Activated T-cell treated with anti-CD3 and anti-CD28 coated beads for 1 hour (primary cell): ENCODE measurements around the gene GTF3C1.
A peak's percentile ranks its signal among the peaks of the same experiment; 100 is the strongest.
"Not testable (repeated sequence)": the region's sequence is repeated elsewhere in the genome, so short reads cannot be mapped to it uniquely, and the experiment has no call there.

Experiments
- DNase-seq: peaks from one replicate; pipeline ENCODE4 v3.0.0-alpha.2; 2020; ENCODE audit warnings: low read depth

Gene GTF3C1, protein sequence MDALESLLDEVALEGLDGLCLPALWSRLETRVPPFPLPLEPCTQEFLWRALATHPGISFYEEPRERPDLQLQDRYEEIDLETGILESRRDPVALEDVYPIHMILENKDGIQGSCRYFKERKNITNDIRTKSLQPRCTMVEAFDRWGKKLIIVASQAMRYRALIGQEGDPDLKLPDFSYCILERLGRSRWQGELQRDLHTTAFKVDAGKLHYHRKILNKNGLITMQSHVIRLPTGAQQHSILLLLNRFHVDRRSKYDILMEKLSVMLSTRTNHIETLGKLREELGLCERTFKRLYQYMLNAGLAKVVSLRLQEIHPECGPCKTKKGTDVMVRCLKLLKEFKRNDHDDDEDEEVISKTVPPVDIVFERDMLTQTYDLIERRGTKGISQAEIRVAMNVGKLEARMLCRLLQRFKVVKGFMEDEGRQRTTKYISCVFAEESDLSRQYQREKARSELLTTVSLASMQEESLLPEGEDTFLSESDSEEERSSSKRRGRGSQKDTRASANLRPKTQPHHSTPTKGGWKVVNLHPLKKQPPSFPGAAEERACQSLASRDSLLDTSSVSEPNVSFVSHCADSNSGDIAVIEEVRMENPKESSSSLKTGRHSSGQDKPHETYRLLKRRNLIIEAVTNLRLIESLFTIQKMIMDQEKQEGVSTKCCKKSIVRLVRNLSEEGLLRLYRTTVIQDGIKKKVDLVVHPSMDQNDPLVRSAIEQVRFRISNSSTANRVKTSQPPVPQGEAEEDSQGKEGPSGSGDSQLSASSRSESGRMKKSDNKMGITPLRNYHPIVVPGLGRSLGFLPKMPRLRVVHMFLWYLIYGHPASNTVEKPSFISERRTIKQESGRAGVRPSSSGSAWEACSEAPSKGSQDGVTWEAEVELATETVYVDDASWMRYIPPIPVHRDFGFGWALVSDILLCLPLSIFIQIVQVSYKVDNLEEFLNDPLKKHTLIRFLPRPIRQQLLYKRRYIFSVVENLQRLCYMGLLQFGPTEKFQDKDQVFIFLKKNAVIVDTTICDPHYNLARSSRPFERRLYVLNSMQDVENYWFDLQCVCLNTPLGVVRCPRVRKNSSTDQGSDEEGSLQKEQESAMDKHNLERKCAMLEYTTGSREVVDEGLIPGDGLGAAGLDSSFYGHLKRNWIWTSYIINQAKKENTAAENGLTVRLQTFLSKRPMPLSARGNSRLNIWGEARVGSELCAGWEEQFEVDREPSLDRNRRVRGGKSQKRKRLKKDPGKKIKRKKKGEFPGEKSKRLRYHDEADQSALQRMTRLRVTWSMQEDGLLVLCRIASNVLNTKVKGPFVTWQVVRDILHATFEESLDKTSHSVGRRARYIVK (N-terminal part only)

DNA sequence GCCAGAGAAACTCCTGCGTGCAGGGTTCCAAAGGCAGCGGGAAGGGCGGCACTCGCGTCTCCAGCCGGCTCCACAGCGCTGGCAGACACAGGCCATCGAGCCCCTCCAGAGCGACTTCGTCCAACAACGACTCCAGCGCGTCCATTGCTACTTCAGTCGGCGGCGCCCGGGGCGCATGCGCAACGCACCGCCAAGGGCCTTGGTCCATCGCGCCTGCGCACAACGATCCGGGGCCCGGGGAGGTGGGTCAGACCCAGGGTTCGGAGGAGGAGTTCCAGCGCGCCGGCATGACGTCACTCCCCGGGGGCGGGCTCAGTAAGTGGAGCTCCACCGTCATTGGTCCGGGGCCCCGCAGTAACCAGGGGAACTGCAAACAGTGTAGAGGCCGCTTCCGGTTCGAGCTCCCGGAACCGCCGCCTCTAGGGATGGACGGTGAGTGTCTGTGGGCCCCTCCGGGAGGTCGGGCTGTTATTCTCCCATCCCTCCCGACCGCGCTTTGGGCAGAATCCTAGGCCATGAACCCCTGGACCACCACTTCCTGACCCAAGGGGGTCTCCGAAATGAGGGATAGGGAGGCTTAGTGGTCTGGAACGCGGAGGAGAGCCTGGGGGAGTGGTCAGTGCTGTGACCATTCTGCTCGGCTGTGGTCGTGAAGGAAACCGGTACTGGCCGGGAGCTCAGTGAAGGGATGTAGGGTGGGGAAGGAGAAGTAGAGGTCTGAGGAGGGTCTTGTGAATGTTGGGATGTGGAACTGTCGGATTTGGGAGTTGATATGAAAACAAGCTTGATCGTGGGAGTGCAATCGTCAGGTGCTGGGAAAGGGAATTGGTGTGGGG lies at the start of gene GTF3C1, which contains the start of gene KATNIP:
TSS of gene GTF3C1 (minus strand) at position 168 of the 836 bp plus-strand sequence. CDS start at position 145, 23 bp downstream.
TSS of gene KATNIP (plus strand) at position 399 of the 836 bp plus-strand sequence. CDS start at position 426, 27 bp downstream.
- DNase-seq, result peak; percentile 100

DNA sequence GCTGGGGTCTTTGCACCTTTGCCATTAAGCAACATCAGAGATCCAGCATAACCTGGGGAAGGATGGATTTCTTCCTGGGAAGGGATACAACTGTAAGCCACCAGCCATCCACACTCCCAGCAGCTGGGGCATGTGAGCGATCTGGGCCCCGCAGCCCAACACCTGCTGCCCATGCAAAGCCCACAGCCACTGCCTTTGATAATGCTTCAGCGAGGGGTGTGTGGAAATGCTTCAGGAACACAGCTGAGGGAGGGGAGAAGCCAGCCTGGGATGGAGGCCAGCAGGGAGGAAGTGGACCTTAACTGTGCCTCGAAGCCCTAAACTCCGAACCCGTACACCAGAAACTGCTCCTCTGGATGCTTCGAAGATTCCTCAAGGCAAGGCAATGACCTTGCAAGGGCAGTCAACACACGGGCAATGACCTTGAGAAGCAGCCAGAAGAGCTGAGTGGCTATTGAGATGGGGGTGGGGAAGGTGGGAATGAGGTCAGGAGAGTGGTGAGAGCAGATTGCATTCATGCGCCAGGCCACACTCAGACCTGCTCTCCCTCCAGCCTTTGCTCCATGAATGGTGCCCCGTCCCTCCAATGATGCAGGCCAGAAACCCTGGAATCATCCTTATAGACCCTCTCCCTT lies 49.3 kb upstream of the GTF3C1 start:
- no peak for DNase-seq

DNA sequence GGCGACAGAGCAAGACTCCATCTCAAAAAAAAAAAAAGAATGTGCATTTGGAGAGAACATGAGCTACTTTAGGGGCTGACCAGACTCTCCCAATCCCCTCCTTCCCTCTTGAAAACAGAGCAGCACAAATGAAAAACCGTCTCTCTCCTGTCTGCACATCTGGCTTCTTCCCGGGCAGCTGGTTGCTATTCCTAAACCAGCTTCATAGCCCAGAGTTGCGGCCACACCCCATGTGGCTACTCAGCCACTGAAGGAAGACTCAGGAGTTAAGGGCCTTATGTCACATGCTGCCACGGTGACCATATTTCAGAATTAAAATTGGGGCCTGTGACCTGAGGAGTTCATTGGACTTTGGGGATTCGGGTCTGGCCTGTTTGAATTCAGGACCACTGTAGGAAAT lies 48.5 kb upstream of the GTF3C1 start:
- DNase-seq, result no peak

DNA sequence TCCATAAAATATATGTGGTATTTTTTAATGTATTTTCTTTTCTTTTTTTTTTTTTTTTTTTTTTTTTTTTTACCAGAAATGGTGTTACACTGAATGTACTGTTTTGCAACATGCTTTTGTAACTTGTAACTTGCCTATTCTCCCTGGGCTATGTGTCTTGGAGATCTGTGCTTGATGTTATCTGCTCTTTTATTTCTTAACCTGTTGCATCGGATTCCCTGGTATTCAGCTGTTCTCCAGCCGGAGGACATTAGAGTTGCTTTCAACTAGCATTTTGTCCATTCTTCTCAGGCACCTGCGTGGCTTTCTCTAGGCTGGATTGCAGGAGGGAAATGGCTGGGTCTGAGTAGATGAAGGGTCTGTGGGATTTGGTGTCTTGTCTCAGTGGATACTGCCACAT lies 47.6 kb upstream of the GTF3C1 start:
- no peak for DNase-seq

DNA sequence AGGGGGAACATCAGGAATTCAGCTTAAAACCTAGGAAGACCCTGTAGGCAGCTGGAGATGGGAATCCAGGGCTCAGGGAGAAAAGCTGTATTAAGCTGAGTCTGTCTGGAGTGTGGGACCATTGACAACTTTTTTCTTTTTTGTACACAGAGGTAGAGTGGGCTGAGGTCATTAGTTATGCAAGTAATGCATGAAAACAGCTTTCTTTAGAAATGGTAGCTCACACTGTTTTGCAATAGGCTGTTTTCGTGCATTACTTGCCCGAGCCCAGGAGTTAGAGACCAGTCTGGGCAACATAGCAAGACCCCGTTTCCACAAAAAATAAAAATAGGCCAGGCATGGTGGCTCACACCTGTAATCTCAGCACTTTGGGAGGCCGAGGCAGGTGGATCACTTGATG lies 46.7 kb upstream of the GTF3C1 start:
- no peak for DNase-seq

DNA sequence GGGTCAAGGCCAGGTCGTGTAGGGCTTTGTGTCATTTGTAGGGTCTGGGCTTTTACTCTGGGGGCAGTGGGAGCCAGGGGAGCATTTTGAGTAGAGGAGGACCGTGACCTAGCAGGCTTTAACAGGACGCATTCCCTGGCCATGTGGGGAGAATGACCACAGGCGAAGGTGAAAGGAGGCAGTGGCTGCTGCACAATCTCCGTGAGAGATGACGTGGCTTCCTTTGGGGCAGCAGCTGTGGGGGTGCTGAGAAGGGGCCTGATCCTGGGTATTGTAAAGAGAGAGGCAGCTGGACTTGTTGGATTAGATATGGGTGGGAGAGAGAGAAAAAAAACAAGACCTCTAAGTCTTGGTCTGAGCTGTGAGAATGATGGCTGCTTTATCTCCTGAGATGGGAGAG lies 46.3 kb upstream of the GTF3C1 start:
- DNase-seq, result no peak

DNA sequence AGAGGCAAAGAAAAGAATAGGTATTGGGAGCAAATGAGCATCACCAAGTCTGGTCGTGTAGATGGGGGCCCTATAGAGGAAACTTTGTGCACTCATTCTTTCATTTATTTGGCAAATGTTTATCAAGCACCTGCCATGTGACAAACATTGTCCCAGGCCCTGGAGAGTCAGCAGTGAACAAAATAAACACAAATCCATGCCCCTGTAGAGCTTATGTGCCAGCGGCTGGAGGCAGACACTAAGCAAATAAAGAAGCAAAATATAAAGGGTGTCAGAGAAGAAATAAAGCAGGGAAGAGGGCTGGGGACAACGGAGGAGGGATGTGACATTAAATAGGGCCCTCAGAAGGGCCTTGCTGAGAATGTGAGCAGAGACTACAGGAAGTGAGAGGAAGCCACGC lies 45.8 kb upstream of the GTF3C1 start:
- DNase-seq, result no peak

DNA sequence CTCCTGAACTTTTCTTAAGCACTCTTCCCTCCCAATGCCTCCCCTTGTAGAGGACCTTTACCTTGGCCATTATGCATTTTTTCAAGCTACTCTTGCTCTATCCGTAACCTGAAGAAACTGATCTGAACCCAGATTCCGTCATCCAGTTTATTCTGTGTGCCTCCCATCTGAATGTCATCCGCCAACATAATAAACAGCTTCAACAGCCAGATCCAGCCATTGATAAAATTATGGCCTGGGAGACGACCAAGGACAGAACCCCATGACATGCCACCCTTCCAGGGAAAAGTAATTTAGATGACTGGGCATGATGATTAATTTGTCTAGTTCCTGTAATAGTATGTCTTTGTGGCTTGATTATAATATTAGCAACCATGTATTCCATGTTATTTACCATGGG lies 42.1 kb upstream of the GTF3C1 start:
- no peak for DNase-seq

DNA sequence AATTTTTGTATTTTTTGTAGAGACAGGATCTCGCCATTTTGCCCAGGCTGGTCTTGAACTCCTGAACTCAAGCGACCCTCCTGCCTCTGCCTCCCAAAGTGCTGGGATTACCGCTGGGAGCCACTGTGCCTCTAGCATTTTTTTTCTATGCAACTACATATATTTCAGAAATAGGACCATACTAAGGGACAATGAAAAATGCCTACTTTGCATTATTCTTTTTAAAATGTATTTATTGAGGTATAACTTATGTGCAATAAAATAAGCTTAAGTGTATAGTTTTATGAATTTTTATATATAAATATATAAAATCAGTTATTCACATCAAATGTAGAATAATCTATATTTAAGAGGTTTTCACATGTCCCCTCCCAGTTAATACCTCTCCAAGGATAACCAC lies 38.3 kb upstream of the GTF3C1 start:
- no peak for DNase-seq

DNA sequence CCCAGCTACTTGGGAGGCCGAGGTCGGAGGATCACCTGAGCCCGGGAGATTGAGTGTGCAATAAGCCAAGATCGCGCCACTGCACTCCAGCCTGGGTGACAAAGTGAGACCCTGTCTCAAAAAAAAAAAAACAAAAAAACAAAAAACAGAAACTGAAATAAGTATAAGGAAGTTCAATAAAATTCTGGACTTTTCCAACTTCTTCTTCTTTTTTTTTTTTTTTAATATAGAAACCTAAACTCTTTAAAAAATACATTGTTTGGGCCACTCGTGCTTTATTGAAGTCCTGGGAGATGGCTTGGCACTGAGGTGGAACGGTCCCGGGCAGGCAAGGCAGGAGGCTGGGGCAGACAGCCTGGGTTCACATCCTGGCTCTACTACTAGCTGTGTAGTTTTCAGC lies 37.0 kb upstream of the GTF3C1 start:
- DNase-seq, result no peak

DNA sequence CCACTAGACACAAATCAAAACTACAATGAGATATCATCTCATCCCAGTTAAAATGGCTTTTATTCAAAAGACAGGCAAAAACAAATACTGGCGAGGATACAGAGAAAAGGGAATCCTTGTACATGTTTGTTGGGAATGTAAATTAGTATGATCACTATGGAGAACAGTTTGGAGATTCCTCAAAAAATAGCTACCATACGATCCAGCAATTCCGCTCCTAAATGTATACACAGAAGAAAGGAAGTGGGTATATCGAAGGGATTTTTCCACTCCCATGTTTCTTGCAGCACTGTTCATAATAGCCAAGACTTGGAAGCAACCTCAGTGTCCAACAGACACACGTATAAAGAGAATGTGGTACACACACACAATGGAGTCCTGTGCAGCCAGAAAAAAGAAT lies 35.5 kb upstream of the GTF3C1 start:
- DNase-seq, result no peak

DNA sequence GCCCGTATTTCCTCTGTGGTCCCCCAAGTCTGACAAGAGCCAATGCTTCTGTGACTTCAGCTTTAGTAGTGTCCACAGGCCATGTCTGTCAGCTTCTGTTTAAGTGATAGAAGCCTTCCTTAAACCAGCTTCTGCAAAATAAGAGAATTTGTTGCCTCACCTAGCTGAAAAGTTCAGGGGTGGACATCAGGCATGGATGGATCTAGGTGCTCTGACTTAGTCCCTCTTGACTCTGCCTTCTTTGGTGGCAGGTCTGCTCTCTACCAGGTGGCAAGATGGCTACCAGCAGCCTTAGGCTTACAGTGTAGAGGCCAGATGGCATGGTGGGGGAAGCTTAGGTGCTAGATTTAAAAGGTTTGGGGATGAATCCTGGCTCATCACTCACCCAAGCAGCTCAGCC lies 33.9 kb upstream of the GTF3C1 start:
- DNase-seq, result no peak

DNA sequence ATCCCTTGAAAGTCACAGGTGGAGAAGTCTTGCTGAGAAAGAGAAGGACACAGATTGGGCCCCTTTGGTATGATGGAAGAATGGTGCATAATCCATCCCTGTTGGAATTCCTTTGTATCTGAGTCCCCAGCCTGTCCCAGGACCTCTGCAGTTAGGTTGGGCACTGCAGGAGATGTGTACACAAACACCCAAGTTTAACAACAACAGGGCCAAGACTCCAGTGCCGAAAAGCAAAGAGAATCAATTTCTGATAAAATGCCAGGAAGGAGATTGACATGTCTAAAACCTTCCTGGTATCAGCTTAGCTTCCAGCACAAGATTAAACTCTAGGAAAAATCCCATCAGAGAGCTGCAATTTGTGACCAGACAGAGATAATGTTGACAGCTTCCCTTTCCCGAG lies 33.2 kb upstream of the GTF3C1 start:
- DNase-seq, result no peak

DNA sequence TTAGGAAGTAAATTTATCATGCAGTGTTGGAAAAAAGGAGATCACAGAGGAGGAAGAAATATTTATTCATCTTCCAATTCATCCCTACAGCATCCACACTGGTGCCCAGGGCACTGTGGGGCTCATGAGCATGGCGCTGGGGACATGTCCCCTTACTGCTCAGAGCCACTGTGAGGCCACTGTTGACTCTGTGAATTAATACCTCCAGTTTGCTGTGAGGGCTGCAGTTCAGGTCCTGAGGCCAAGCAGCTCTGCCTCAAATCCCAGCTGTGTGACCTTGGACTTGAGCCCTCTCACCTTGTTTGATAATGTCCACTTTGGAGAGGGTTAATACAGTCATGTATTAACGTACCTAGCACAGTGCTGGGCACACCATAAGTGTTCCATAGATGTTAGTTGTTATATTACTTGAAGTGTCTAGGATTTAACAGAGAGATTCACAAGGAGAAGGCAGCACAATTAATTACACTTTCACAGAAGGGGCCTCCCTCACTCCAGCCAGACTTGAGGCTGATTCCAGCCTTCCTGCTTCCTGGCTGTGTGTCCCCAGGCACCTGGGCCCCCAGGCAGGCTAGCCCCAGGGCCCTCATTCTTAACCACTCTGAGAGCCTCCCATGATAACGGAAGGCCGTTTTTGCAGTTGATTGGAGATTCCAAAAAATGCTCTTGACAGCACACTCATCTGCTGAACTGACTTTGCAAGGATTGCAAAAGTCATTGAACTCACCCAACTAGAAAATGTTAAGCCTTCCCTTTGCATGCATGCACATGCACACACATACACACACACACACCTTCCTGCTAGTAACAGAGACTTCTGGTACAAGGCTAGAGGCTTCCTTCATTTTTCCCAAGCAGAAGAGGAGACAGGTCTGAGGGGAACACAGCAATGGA lies 29.6 kb upstream of the GTF3C1 start:
- no peak for DNase-seq

DNA sequence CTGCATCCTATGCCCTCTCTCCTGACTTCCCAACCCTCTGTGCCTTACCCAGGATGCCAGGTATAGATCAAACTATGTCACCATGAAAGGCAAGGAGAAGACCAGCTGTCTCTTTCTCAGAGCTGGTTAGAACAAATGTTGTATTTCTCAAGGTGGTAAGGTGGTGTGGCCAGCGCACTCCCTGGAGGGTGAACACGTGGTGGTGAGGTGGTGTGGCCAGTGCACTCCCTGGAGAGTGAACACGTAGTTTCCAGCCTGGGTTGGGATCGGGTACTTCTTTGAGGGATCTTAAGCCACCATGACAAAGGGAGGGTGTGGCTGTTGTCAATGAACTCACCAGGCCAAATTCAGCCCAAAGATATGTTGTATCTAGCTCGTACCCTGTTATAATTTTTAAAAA lies 27.0 kb upstream of the GTF3C1 start:
- DNase-seq, result no peak

DNA sequence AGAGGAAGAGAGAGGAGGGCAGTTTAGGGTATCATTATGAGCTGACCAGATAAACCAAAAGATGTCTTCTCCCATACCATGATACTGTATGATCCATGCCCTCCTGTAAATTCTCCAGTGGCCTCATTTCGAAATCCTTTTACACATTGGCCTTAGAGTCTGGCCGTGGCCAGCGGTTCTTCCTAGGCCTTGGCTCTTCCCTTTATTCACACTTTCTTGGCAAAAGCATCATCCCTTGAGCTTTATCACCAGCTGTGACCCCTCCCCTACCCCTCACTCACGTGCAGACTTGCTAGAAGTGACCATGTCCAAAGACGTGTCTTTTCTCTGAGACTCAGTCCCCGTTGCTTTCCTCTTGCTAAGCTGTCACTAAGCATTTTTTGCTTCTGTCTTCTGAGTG lies 23.0 kb upstream of the GTF3C1 start:
- DNase-seq, result no peak

DNA sequence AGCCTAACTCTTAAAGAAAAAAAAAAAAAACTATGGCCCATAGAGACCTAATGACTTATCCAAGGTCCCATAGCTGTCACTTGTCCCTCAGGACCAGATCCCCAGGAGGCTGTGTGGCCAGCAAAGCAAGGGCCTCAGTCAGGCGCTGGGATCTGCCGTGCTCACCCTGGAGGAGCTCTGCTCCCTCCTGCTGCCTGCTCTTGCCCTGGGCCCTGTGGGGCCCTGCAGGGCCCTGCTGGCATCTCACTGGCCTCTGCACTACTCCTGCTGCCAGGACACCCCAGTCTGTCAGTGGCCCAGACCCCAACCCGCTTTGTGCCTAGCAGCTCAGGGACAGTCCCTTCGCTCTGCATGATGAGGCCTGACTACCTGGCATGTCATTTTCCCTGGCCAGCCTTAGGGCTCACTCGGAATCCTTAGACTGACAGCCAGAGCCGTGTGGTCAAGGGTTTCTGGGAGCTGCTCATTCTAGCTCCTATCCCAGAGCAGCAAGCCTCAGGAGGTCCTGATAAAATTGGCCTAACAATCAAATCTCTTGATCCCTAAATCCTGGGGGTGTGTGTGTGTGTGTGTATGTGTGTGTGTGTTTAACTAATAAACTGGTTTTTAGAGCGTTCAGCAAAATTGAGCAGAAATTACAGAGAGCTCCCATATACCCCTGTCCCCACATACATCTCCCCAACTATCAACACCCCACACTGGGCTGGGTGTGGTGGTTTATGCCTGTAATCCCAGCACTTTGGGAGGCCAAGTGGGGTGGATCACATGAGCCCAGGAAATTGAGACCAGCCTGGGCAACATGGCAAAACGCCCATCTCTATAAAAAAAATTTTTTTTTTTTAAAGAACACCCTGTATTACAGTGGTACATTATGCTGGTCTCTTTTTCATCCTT lies 22.0 kb upstream of the GTF3C1 start:
- DNase-seq, result no peak

DNA sequence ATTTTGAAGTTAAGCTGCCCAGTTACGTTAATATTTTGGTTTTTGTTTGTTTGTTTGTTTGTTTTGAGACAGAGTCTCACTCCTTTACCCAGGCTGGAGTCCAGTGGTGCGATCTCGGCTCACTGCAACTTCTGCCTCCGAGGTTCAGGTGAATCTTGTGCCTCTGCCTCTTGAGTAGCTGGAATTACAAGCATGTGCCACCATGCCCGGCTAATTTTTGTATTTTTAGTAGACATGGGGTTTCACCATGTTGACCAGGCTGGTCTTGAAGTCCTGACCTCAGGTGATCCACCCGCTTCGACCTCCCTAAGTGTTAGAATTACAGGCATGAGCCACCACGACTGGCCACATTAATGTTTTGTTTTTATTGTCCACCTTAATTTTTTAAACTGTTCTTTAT lies 21.3 kb upstream of the GTF3C1 start:
- not testable (repeated sequence) for DNase-seq

DNA sequence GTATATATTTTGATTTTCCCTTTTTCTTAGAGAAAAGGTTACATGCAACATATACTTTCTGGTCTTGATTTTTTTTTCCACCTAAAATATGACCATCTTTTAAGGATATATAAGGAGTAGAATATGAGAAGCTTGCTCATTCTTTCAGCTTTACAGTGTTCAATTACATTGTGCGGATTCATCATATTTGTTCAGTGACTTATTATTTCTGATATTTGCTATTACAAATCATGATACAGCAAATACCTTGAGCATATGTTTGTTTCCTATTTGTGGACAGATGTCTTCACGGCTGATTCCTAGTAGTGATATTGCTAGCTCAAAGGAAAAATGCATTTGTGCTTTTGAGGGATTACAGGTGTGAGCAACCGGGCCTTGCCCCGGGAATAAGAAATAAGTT lies 18.4 kb upstream of the GTF3C1 start:
- DNase-seq, result no peak
